Suprapubic skin (tissue), 4 donors: ENCODE results near the gene GAB1.

Experiments
- CTCF ChIP-seq, 2 donors: fragments of 200-600 bp in 1 of 2; fragments of 450-650 bp in 1 of 2; sonication (generic) in 1 of 2; IDR thresholded peaks; one replicate each; pipeline ENCODE4 v1.5.1; 2016 to 2019; ENCODE audit warnings: antibody characterized with exemption in 2 of 2, mild to moderate bottlenecking in 1 of 2, moderate library complexity in 1 of 2
- POLR2A ChIP-seq, 2 donors: fragments of 450-650 bp; IDR thresholded peaks; one replicate each; pipeline ENCODE4 v1.6.1; 2017; ENCODE audit warnings: antibody characterized with exemption in 2 of 2, mild to moderate bottlenecking in 2 of 2, moderate library complexity in 2 of 2
- POLR2AphosphoS5 ChIP-seq, 3 donors: sonication (generic); formaldehyde crosslinking; IDR thresholded peaks; one replicate each; pipeline ENCODE4 v1.6.1; 2017; ENCODE audit warnings: antibody characterized with exemption in 3 of 3

- TF ChIP-seq POLR2A (IDR thresholded peaks at IDR 0.05) (no peak), CTCF (IDR thresholded peaks at IDR 0.05) (no peak), POLR2AphosphoS5 (IDR thresholded peaks at IDR 0.05) (no peak)
These were observed 40.1 kb upstream of the GAB1 start for GRCh38 chr4:143296397-143297067.
